Measurements from ENCODE around the gene ZC3H7A. TPM values are rescaled to one million over a fixed set of nuclear protein-coding genes. Genes with fewer than 3 reads are reported as not detected.

Gene ZC3H7A
- total RNA-seq, 1 experiment from 2014 or later, result 63.5 TPM

GRCh38 chr16:11762431-11762830 lies 34.6 kb downstream of the ZC3H7A start:
- H3K9me2 ChIP-seq (ENCODE audit: insufficient read depth), result no peaks in the 10 kb centered on the region
- CTCF ChIA-PET, result interaction anchor here (0.6 kb wide), 1 partner anchor 371 kb away, joined by 5 read pairs; no protein-coding TSS in a partner anchor
- no peak overlapping the region for H3K4me3 ChIP-seq
- H3K9me3 ChIP-seq (ENCODE audit: insufficient read depth, low read depth), result no peaks in the 10 kb centered on the region
- TF ChIP-seq EZH2 (IDR thresholded peaks at IDR 0.05; ENCODE audit: low read depth), result no peak
- TF ChIP-seq CTCF (conservative IDR thresholded peaks at IDR 0.05), result no peak
- H3K36me3 ChIP-seq (ENCODE audit: low read depth), result peaks cover 29% of the 10 kb centered on the region
- H2AFZ ChIP-seq, result no peak overlapping the region
- H3K79me2 ChIP-seq (ENCODE audit: low read depth), result no peaks in the 10 kb centered on the region
- intact Hi-C loops (cut with micrococcal nuclease; ENCODE audit: unreplicated experiment), result no loop called here
- DNase-seq, result no peak
- no peaks in the 10 kb centered on the region for H3K4me1 ChIP-seq (replicated peaks; ENCODE audit: insufficient read depth)
- BruUV-seq (replicated peaks), result no TSS peak
- POLR2A ChIA-PET (ENCODE audit: unreplicated experiment), result no interaction called here
- H3K27me3 ChIP-seq (ENCODE audit: insufficient read depth, low read depth), result no peaks in the 10 kb centered on the region
- no peak overlapping the region for H3K4me2 ChIP-seq
- H3K27ac ChIP-seq, result no peak overlapping the region
- H4K20me1 ChIP-seq (ENCODE audit: insufficient read depth), result no peaks in the 10 kb centered on the region
- peaks cover 6% of the 10 kb centered on the region; the same call in 1 of the 2 replicates for H3F3A ChIP-seq (ENCODE audit: insufficient read depth, low read depth)

- DNase-seq, result no peak
- H3K4me2 ChIP-seq, result no peak overlapping the region
- no peak overlapping the region for H3K27ac ChIP-seq
- no peak overlapping the region for H2AFZ ChIP-seq
- no peaks in the 10 kb centered on the region for H3K9me3 ChIP-seq (ENCODE audit: insufficient read depth, low read depth)
- no peaks in the 10 kb centered on the region for H3K9me2 ChIP-seq (ENCODE audit: insufficient read depth)
- H3K27me3 ChIP-seq (ENCODE audit: insufficient read depth, low read depth), result no peaks in the 10 kb centered on the region
- no peaks in the 10 kb centered on the region for H3K79me2 ChIP-seq (ENCODE audit: low read depth)
- H3F3A ChIP-seq (ENCODE audit: insufficient read depth, low read depth), result peaks cover 6% of the 10 kb centered on the region; the same call in 1 of the 2 replicates
- no peaks in the 10 kb centered on the region for H4K20me1 ChIP-seq (ENCODE audit: insufficient read depth)
- H3K36me3 ChIP-seq (ENCODE audit: low read depth), result peaks cover 24% of the 10 kb centered on the region
- CTCF ChIA-PET, result interaction anchor here (0.7 kb wide), 1 partner anchor 308 kb away, joined by 7 read pairs; no protein-coding TSS in a partner anchor
- H3K4me1 ChIP-seq (replicated peaks; ENCODE audit: insufficient read depth), result no peaks in the 10 kb centered on the region
- intact Hi-C loops (cut with micrococcal nuclease; ENCODE audit: unreplicated experiment), result no loop called here
- POLR2A ChIA-PET (ENCODE audit: unreplicated experiment), result no interaction called here
- TF ChIP-seq EZH2 (IDR thresholded peaks at IDR 0.05; ENCODE audit: low read depth) (no peak), CTCF (conservative IDR thresholded peaks at IDR 0.05) (no peak)
- H3K4me3 ChIP-seq, result no peak overlapping the region
- BruUV-seq (replicated peaks), result no TSS peak
Measured at GRCh38 chr16:11759997-11760396, 37.1 kb downstream of the ZC3H7A start.

GRCh38 chr16:11759163-11759834 lies 37.8 kb downstream of the ZC3H7A start:
- Histone ChIP-seq H3F3A (ENCODE audit: insufficient read depth, low read depth) (peaks cover 6% of the 10 kb centered on the region; the same call in 1 of the 2 replicates), H3K4me1 (replicated peaks; ENCODE audit: insufficient read depth) (no peaks in the 10 kb centered on the region), H3K9me3 (ENCODE audit: insufficient read depth, low read depth) (no peaks in the 10 kb centered on the region), H2AFZ (no peak overlapping the region), H4K20me1 (ENCODE audit: insufficient read depth) (no peaks in the 10 kb centered on the region), H3K27ac (no peak overlapping the region), H3K36me3 (ENCODE audit: low read depth) (peaks cover 24% of the 10 kb centered on the region), H3K27me3 (ENCODE audit: insufficient read depth, low read depth) (no peaks in the 10 kb centered on the region), H3K4me2 (no peak overlapping the region), H3K9me2 (ENCODE audit: insufficient read depth) (no peaks in the 10 kb centered on the region), H3K4me3 (no peak overlapping the region), H3K79me2 (ENCODE audit: low read depth) (no peaks in the 10 kb centered on the region)
- intact Hi-C loops (cut with micrococcal nuclease; ENCODE audit: unreplicated experiment), result no loop called here
- no peak for DNase-seq
- ChIA-PET CTCF (interaction anchor here (0.7 kb wide), 1 partner anchor 309 kb away, joined by 7 read pairs; no protein-coding TSS in a partner anchor), POLR2A (ENCODE audit: unreplicated experiment) (no interaction called here)
- no TSS peak for BruUV-seq (replicated peaks)
- TF ChIP-seq CTCF (conservative IDR thresholded peaks at IDR 0.05) (no peak), EZH2 (IDR thresholded peaks at IDR 0.05; ENCODE audit: low read depth) (no peak)
